ENCODE measurements around the gene GOSR1. TPM values are rescaled to one million over a fixed set of nuclear protein-coding genes. Genes with fewer than 3 reads are reported as not detected.

Gene GOSR1
- total RNA-seq, 2 donors from 2014 or later, result 50.8 to 57.3 TPM

- Histone ChIP-seq H3K4me3 (ENCODE audit: low read length) (no peak overlapping the region), H3K9me3 (ENCODE audit: control insufficient read depth, low read length) (peaks cover 32% of the 10 kb centered on the region), H3K27ac (ENCODE audit: low read depth, low read length) (no peak overlapping the region), H3K4me1 (ENCODE audit: control insufficient read depth, insufficient read depth, low read length) (no peaks in the 10 kb centered on the region), H3K9ac (ENCODE audit: extremely low read depth, low read length, poor library complexity, severe bottlenecking) (no peak overlapping the region), H3K27me3 (ENCODE audit: control insufficient read depth, insufficient read depth, low read length, poor library complexity, severe bottlenecking) (no peaks in the 10 kb centered on the region), H3K36me3 (ENCODE audit: control insufficient read depth, insufficient read depth, low read length) (peaks cover 57% of the 10 kb centered on the region)
- Mint-ChIP-seq H3K27me3 (ENCODE audit: insufficient read depth) (no peaks in the 10 kb centered on the region), H3K36me3 (ENCODE audit: low read depth) (peaks cover 73% of the 10 kb centered on the region), H3K4me1 (no peaks in the 10 kb centered on the region), H3K4me3 (no peak overlapping the region), H3K27ac (no peak overlapping the region), H3K9me3 (peaks cover 29% of the 10 kb centered on the region)
- WGBS, 2 experiments (ENCODE audit: insufficient coverage in 1 of 2, insufficient read length in 1 of 2), result 91 to 97% methylated on average over 3 of the region's 3 CpGs
- no peak for TF ChIP-seq CTCF (conservative IDR thresholded peaks at IDR 0.05)
- no peak for DNase-seq
Measured at GRCh38 chr17:30519707-30520106, 42.5 kb downstream of the GOSR1 start.

GRCh38 chr17:30520436-30520835 is 43.2 kb downstream of the GOSR1 start:
- H3K36me3 ChIP-seq (ENCODE audit: control insufficient read depth, insufficient read depth, low read length), result peaks cover 52% of the 10 kb centered on the region
- H3K9me3 Mint-ChIP-seq, result peaks cover 29% of the 10 kb centered on the region
- H3K4me1 ChIP-seq (ENCODE audit: control insufficient read depth, insufficient read depth, low read length), result no peaks in the 10 kb centered on the region
- no peak overlapping the region for H3K4me3 ChIP-seq (ENCODE audit: low read length)
- DNase-seq, result no peak
- peaks cover 32% of the 10 kb centered on the region for H3K9me3 ChIP-seq (ENCODE audit: control insufficient read depth, low read length)
- TF ChIP-seq CTCF (conservative IDR thresholded peaks at IDR 0.05), result no peak
- H3K4me3 Mint-ChIP-seq, result no peak overlapping the region
- WGBS, 2 experiments (ENCODE audit: insufficient coverage in 1 of 2, insufficient read length in 1 of 2), result 95% methylated on average over 2 of the region's 2 CpGs; no CpG with 5 or more reads in 1 of the 2 experiments
- H3K27ac Mint-ChIP-seq, result no peak overlapping the region
- H3K27me3 Mint-ChIP-seq (ENCODE audit: insufficient read depth), result no peaks in the 10 kb centered on the region
- H3K4me1 Mint-ChIP-seq, result no peaks in the 10 kb centered on the region
- no peak overlapping the region for H3K27ac ChIP-seq (ENCODE audit: low read depth, low read length)
- H3K27me3 ChIP-seq (ENCODE audit: control insufficient read depth, insufficient read depth, low read length, poor library complexity, severe bottlenecking), result no peaks in the 10 kb centered on the region
- H3K36me3 Mint-ChIP-seq (ENCODE audit: low read depth), result peaks cover 68% of the 10 kb centered on the region
- H3K9ac ChIP-seq (ENCODE audit: extremely low read depth, low read length, poor library complexity, severe bottlenecking), result no peak overlapping the region

- Histone ChIP-seq H3K4me3 (ENCODE audit: low read length) (no peak overlapping the region), H3K9me3 (ENCODE audit: control insufficient read depth, low read length) (peaks cover 32% of the 10 kb centered on the region), H3K4me1 (ENCODE audit: control insufficient read depth, insufficient read depth, low read length) (no peaks in the 10 kb centered on the region), H3K27me3 (ENCODE audit: control insufficient read depth, insufficient read depth, low read length, poor library complexity, severe bottlenecking) (no peaks in the 10 kb centered on the region), H3K27ac (ENCODE audit: low read depth, low read length) (no peak overlapping the region), H3K9ac (ENCODE audit: extremely low read depth, low read length, poor library complexity, severe bottlenecking) (no peak overlapping the region), H3K36me3 (ENCODE audit: control insufficient read depth, insufficient read depth, low read length) (peaks cover 51% of the 10 kb centered on the region)
- Mint-ChIP-seq H3K36me3 (ENCODE audit: low read depth) (peaks cover 65% of the 10 kb centered on the region), H3K9me3 (peaks cover 29% of the 10 kb centered on the region), H3K4me1 (no peaks in the 10 kb centered on the region), H3K4me3 (no peak overlapping the region), H3K27me3 (ENCODE audit: insufficient read depth) (no peaks in the 10 kb centered on the region), H3K27ac (no peak overlapping the region)
- TF ChIP-seq CTCF (conservative IDR thresholded peaks at IDR 0.05), result no peak
- DNase-seq, result no peak
- 100% methylated on average over 1 of the region's 1 CpG for WGBS, 2 experiments (ENCODE audit: insufficient coverage in 1 of 2, insufficient read length in 1 of 2)
Measured at GRCh38 chr17:30520882-30521281, 43.7 kb downstream of the GOSR1 start.

Data from endodermal cell (in vitro differentiated cells).